Loucy (cell line): ENCODE results near the gene SCAP.

Experiments
- EZH2phosphoT487 ChIP-seq: fragments of 200-600 bp; IDR thresholded peaks from 2 replicates; pipeline ENCODE4 v1.6.1; 2018; ENCODE audit warnings: antibody characterized with exemption, mild to moderate bottlenecking, moderate library complexity, borderline replicate concordance
- TF ChIP-seq, protein P1 (sequence below): fragments of 200-600 bp; sonication (generic); conservative IDR thresholded peaks from 2 replicates; pipeline ENCODE4 v1.5.1; 2014; ENCODE audit warnings: mild to moderate bottlenecking, antibody characterized with exemption, low read length

DNA sequence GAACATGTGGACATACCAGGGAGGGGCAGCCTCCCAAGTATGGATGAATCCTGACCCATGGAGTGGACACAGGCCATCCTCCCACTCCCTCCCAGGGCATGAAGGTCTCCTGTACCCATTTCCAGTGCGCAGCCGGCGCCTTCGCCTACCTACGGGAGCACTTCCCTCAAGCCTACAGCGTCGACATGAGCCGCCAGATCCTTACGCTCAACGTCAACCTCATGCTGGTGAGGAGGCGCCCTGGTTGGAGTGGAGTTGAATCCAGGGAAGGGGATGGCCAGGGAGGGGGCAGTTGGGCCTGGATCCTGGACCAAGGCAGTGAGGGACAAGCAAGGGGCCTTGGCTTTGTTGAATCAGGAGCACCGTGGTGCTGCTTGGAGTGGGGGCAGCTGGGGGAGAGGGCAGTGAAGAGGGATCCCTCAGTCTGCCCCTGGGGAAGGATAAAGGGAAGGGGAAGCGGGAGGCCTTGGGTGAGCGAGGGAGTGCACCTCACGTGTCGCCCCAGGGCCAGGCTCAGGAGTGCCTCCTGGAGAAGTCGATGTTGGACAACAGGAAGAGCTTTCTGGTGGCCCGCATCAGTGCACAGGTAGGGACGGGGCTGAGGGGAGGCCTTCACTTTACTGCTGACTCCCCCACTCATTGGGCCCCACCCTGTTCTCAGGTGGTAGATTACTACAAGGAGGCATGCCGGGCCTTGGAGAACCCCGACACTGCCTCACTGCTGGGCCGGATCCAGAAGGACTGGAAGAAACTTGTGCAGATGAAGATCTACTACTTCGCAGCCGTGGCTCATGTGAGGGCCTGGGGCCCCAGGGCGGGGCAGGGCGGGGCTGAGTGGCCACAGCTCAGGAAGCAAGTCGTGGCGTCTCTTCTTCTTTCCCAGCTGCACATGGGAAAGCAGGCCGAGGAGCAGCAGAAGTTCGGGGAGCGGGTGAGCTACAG, 69.7 kb downstream of the SCAP start:
- TF ChIP-seq, protein P1, sequence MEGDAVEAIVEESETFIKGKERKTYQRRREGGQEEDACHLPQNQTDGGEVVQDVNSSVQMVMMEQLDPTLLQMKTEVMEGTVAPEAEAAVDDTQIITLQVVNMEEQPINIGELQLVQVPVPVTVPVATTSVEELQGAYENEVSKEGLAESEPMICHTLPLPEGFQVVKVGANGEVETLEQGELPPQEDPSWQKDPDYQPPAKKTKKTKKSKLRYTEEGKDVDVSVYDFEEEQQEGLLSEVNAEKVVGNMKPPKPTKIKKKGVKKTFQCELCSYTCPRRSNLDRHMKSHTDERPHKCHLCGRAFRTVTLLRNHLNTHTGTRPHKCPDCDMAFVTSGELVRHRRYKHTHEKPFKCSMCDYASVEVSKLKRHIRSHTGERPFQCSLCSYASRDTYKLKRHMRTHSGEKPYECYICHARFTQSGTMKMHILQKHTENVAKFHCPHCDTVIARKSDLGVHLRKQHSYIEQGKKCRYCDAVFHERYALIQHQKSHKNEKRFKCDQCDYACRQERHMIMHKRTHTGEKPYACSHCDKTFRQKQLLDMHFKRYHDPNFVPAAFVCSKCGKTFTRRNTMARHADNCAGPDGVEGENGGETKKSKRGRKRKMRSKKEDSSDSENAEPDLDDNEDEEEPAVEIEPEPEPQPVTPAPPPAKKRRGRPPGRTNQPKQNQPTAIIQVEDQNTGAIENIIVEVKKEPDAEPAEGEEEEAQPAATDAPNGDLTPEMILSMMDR = no peak
- no peak for TF ChIP-seq EZH2phosphoT487
